DOHH2 (cell line): ENCODE data around the gene DYRK1A.

Source experiments
- EZH2phosphoT487 ChIP-seq: fragments of 200-600 bp; sonication (generic); IDR thresholded peaks from 2 replicates; pipeline ENCODE4 v1.6.1; 2017; ENCODE audit warnings: borderline replicate concordance, mild to moderate bottlenecking, antibody characterized with exemption, low read length, moderate library complexity, mixed read lengths
- TF ChIP-seq, protein P1 (sequence below): fragments of 200-600 bp; sonication (generic); IDR thresholded peaks from one replicate; pipeline ENCODE4 v1.5.1; 2014; ENCODE audit warnings: antibody characterized with exemption, mild to moderate bottlenecking, low read depth, low read length; ENCODE audit not compliant: poor library complexity, severe bottlenecking

DNA sequence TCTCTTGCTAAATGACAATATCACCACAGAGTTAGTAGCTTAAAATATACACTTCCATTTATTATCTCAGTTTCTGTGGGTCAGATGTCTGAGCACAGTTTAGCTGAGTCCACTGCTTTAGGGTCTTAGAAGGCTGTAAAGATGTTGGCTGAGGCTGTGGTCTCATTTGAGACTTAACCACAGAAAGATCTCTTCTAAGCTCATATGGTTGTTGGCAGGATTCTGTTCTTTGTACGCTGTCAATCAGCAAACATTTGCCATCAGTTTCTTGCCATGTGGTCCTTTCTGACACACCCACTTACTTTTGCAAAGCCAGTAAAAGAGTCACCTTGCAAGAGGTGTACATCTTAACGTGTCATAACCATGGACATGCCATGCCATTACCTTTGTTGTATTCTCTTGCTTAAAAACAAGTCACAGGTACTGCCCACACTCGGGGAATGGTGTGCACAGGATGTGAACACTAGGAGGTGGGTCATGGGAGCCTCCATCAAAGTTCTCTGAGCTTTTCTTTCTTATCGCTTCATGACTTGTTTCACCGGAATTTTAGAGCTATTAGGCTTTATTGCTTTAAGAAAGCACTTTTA is 18.7 kb downstream of the DYRK1A start:
- TF ChIP-seq, protein P1, sequence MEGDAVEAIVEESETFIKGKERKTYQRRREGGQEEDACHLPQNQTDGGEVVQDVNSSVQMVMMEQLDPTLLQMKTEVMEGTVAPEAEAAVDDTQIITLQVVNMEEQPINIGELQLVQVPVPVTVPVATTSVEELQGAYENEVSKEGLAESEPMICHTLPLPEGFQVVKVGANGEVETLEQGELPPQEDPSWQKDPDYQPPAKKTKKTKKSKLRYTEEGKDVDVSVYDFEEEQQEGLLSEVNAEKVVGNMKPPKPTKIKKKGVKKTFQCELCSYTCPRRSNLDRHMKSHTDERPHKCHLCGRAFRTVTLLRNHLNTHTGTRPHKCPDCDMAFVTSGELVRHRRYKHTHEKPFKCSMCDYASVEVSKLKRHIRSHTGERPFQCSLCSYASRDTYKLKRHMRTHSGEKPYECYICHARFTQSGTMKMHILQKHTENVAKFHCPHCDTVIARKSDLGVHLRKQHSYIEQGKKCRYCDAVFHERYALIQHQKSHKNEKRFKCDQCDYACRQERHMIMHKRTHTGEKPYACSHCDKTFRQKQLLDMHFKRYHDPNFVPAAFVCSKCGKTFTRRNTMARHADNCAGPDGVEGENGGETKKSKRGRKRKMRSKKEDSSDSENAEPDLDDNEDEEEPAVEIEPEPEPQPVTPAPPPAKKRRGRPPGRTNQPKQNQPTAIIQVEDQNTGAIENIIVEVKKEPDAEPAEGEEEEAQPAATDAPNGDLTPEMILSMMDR, result no peak
- no peak for TF ChIP-seq EZH2phosphoT487
